WERI-Rb-1 (cell line): ENCODE data around the gene CBR3.

Experiments used
- DNase-seq: peaks from one replicate; pipeline ENCODE4 v3.0.0-alpha.2; 2020
- H3K27ac ChIP-seq: fragments of 250-450 bp; sonication (Bioruptor Pico); 2 replicates; pipeline ENCODE4 v1.5.1; 2020; ENCODE audit warnings: mild to moderate bottlenecking, moderate library complexity
- H3K27me3 ChIP-seq: fragments of 250-450 bp; sonication (Bioruptor Pico); 2 replicates; pipeline ENCODE4 v1.5.1; 2021; ENCODE audit warnings: mild to moderate bottlenecking, low read depth, moderate library complexity; ENCODE audit not compliant: insufficient read depth, severe bottlenecking
- H3K36me3 ChIP-seq: fragments of 250-450 bp; sonication (Bioruptor Pico); 2 replicates; pipeline ENCODE4 v1.5.1; 2020; ENCODE audit warnings: mild to moderate bottlenecking, moderate library complexity
- H3K4me3 ChIP-seq: 2 replicates; pipeline ENCODE4 v1.5.1; 2011; ENCODE audit warnings: low read depth, mild to moderate bottlenecking, control low read depth, low read length
- H3K9me3 ChIP-seq: fragments of 250-450 bp; sonication (Bioruptor Pico); 2 replicates; pipeline ENCODE4 v1.5.1; 2021; ENCODE audit warnings: mild to moderate bottlenecking, moderate library complexity; ENCODE audit not compliant: severe bottlenecking
- CTCF ChIP-seq: IDR thresholded peaks from 2 replicates; pipeline ENCODE4 v1.5.1; 2011; ENCODE audit warnings: low read depth, mild to moderate bottlenecking, control low read depth, inconsistent platforms, low read length

Gene CBR3

GRCh38 chr21:36149788-36150711 lies 15.2 kb downstream of the CBR3 start:
- H3K4me3 ChIP-seq: no peak overlapping the region
- no peak overlapping the region for H3K27ac ChIP-seq
- no peaks in the 10 kb centered on the region for H3K27me3 ChIP-seq
- DNase-seq: no peak
- TF ChIP-seq CTCF: no peak
- H3K9me3 ChIP-seq: no peaks in the 10 kb centered on the region
- no peaks in the 10 kb centered on the region for H3K36me3 ChIP-seq

DNA sequence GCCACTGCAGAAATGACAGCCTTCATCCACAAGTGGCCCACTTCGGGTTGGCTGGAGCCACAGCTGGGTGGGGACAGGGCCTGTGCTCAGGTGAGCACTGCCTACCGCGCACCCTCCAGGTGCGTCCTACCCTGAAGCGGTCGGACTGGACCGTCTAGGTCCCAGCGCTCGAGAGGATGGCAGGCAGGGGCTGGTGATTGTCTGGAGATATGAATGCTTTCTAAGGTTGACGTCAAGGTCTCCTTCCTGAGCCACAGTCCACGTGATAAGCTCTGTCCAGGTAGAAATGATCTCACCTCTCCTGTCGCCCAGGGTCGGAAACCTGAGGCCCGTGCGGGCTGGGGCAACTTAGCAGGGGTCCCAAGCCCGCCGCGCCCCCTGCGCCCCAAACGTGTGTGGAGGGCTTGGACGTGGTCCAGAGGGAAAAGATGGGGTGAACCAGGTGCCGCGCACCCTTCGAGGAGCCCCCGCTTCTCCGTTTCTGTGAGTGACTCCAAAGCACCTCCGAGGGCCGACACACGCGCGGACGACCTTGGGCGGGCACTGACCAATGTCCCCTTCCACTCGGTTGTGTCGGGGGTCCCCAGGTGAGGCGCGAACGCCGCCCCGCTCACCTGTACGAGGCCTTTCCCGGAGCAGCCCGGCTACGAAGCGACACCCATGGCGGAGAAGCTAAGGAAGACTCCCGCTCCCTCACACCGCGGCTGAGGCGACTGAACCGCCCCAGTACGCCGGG lies 20.9 kb downstream of the CBR3 start:
- peak overlapping the region; percentile 68 for H3K4me3 ChIP-seq
- H3K27me3 ChIP-seq: no peaks in the 10 kb centered on the region
- TF ChIP-seq CTCF: no peak
- peak overlapping the region; percentile 35 for H3K27ac ChIP-seq
- H3K36me3 ChIP-seq: peaks cover 4% of the 10 kb centered on the region
- DNase-seq: no peak
- no peaks in the 10 kb centered on the region for H3K9me3 ChIP-seq

DNA sequence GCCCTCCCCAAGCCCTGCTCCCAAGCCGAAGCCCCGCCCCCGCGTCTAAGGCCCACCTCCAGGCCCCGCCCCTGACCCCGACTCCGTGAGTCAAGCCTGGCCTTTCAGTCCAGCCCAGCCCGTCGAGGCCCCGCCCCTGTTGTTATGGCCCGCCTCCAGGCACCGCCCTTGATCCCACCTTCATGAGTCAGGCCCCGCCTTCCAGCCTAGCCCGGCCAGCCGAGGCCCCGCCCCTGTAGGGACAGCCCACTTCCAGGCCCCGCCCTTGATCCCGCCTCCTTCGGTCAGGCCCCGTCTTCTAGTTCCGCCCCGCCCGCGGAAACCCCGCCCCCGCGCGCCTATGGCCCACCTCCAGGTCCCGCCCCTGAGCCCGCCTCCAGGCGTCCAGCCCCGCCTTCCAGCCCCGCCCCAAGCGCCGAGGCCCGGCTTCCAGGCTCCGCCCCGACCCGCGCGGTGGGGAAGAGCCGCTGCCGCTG lies 21.5 kb downstream of the CBR3 start:
- H3K4me3 ChIP-seq: peak overlapping the region; percentile 88
- H3K9me3 ChIP-seq: no peaks in the 10 kb centered on the region
- no peak for TF ChIP-seq CTCF
- peaks cover 4% of the 10 kb centered on the region for H3K36me3 ChIP-seq
- peak overlapping the region; percentile 85 for H3K27ac ChIP-seq
- DNase-seq: peak; percentile 100
- H3K27me3 ChIP-seq: no peaks in the 10 kb centered on the region

GRCh38 chr21:36156815-36157670 lies 22.2 kb downstream of the CBR3 start, which contains the start of gene DOP1B:
DOP1B (plus strand) TSS chr21:36156824; CDS start chr21:36164734, 7,910 bp downstream.
- peak within 1 kb of the TSS; percentile 85 for H3K27ac ChIP-seq
- H3K36me3 ChIP-seq: peaks cover 10% of the 10 kb centered on the region
- H3K27me3 ChIP-seq: no peaks in the 10 kb centered on the region
- peak; percentile 67 for DNase-seq
- TF ChIP-seq CTCF: no peak
- no peaks in the 10 kb centered on the region for H3K9me3 ChIP-seq
- peak within 1 kb of the TSS; percentile 88 for H3K4me3 ChIP-seq

DNA sequence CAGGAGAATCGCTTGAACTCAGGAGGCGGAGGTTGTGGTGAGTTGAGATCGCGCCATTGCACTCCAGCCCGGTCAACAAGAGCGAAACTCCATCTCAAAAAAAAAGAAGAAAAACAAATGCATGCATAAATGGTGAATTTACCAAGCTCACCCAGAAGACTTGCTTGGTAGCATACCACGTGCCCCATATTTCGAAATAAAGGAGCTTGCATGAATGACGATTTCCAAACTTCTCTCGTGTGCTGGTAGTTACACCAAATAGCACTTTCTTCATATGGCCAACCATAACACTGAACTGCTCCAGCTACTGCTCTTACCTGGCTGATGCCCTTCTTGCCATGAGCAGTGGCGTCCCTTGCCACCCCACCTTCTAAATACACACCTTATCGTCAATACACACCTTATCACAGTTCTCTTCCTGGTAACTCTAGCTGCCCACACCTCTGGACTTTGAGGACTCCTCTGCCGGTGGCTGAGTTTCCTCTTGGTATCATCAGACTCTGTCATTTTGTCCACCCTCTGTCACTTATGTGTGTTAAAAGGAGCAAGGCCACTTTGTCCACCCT lies 24.6 kb downstream of the CBR3 start:
- Histone ChIP-seq H3K36me3 (peaks cover 14% of the 10 kb centered on the region), H3K4me3 (no peak overlapping the region), H3K9me3 (no peaks in the 10 kb centered on the region), H3K27me3 (no peaks in the 10 kb centered on the region), H3K27ac (no peak overlapping the region)
- DNase-seq: no peak
- no peak for TF ChIP-seq CTCF
